DOHH2 (cell line): ENCODE results near the gene TRIP10.
"Not testable (repeated sequence)": the region's sequence is repeated elsewhere in the genome, so short reads cannot be mapped to it uniquely, and the experiment has no call there.

Experiments used
- H3F3A ChIP-seq: fragments of 200-600 bp; sonication (generic), shearing (Covaris generic); 2 replicates; pipeline ENCODE4 v1.6.0; 2016; ENCODE audit warnings: antibody characterized with exemption, mild to moderate bottlenecking; ENCODE audit not compliant: control insufficient read depth, insufficient read depth
- H3K27ac ChIP-seq: fragments of 200-600 bp; sonication (generic); 2 replicates; pipeline ENCODE4 v1.5.1; 2014; ENCODE audit warnings: low read depth, mild to moderate bottlenecking, low read length, moderate library complexity
- H3K27me3 ChIP-seq: fragments of 200-600 bp; sonication (generic); 2 replicates; pipeline ENCODE4 v1.6.1; 2014; ENCODE audit warnings: mild to moderate bottlenecking, low read length, mixed read lengths; ENCODE audit not compliant: control insufficient read depth
- H3K36me3 ChIP-seq: fragments of 200-600 bp; sonication (generic); 2 replicates; pipeline ENCODE4 v1.6.1; 2014; ENCODE audit warnings: mild to moderate bottlenecking, low read length, moderate library complexity, mixed read lengths; ENCODE audit not compliant: control insufficient read depth
- H3K4me1 ChIP-seq: fragments of 200-600 bp; sonication (generic); 2 replicates; pipeline ENCODE4 v1.6.1; 2014; ENCODE audit warnings: mild to moderate bottlenecking, low read length, mixed read lengths; ENCODE audit not compliant: control insufficient read depth
- H3K4me2 ChIP-seq: fragments of 200-600 bp; sonication (generic); 2 replicates; pipeline ENCODE4 v1.6.0; 2014; ENCODE audit warnings: mild to moderate bottlenecking, low read length, moderate library complexity
- H3K4me3 ChIP-seq: fragments of 200-600 bp; sonication (generic); 2 replicates; pipeline ENCODE4 v1.5.1; 2014; ENCODE audit warnings: mild to moderate bottlenecking, low read length, mixed read lengths
- H3K79me2 ChIP-seq: fragments of 200-600 bp; sonication (generic); 2 replicates; pipeline ENCODE4 v1.6.1; 2014; ENCODE audit warnings: mild to moderate bottlenecking, low read length, mixed read lengths; ENCODE audit not compliant: control insufficient read depth
- H3K9me2 ChIP-seq: fragments of 200-600 bp; sonication (generic); replicated peaks from 2 replicates; pipeline ENCODE4 v1.6.1; 2014; ENCODE audit warnings: mild to moderate bottlenecking, low read length, mixed read lengths; ENCODE audit not compliant: control insufficient read depth
- H3K9me3 ChIP-seq: fragments of 200-600 bp; sonication (generic); 2 replicates; pipeline ENCODE4 v1.6.1; 2014; ENCODE audit warnings: antibody characterized with exemption, low read length, mixed read lengths; ENCODE audit not compliant: control insufficient read depth, insufficient read depth
- H4K20me1 ChIP-seq: fragments of 200-600 bp; sonication (generic); 2 replicates; pipeline ENCODE4 v1.6.0; 2014; ENCODE audit warnings: low read depth, mild to moderate bottlenecking, antibody characterized with exemption, low read length, moderate library complexity; ENCODE audit not compliant: control insufficient read depth, insufficient read depth
- CTCF ChIP-seq: fragments of 200-600 bp; sonication (generic); IDR thresholded peaks from one replicate; pipeline ENCODE4 v1.5.1; 2014; ENCODE audit warnings: antibody characterized with exemption, mild to moderate bottlenecking, low read depth, low read length; ENCODE audit not compliant: poor library complexity, severe bottlenecking
- EZH2phosphoT487 ChIP-seq: fragments of 200-600 bp; sonication (generic); IDR thresholded peaks from 2 replicates; pipeline ENCODE4 v1.6.1; 2017; ENCODE audit warnings: borderline replicate concordance, mild to moderate bottlenecking, antibody characterized with exemption, low read length, moderate library complexity, mixed read lengths

TRIP10 gene

GRCh38 chr19:6772866-6773322 lies 33.4 kb downstream of the TRIP10 start:
- H3K27me3 ChIP-seq: no peaks in the 10 kb centered on the region
- H3K9me3 ChIP-seq: no peaks in the 10 kb centered on the region
- H3K27ac ChIP-seq: peak overlapping the region; percentile 89
- peaks cover 51% of the 10 kb centered on the region for H3K79me2 ChIP-seq
- H3K4me2 ChIP-seq: peak overlapping the region; percentile 75
- no peaks in the 10 kb centered on the region for H3K9me2 ChIP-seq
- H3F3A ChIP-seq: peaks cover 10% of the 10 kb centered on the region
- H4K20me1 ChIP-seq: peaks cover 9% of the 10 kb centered on the region
- peaks cover 31% of the 10 kb centered on the region for H3K36me3 ChIP-seq
- TF ChIP-seq EZH2phosphoT487 (no peak), CTCF (no peak)
- peak overlapping the region; percentile 81 for H3K4me3 ChIP-seq
- H3K4me1 ChIP-seq: peaks cover 39% of the 10 kb centered on the region

GRCh38 chr19:6773323-6773931 lies 33.9 kb downstream of the TRIP10 start:
- Histone ChIP-seq H3K79me2 (peaks cover 56% of the 10 kb centered on the region), H4K20me1 (peaks cover 9% of the 10 kb centered on the region), H3K36me3 (peaks cover 31% of the 10 kb centered on the region), H3K27me3 (no peaks in the 10 kb centered on the region), H3K27ac (peak overlapping the region; percentile 89), H3K4me1 (peaks cover 39% of the 10 kb centered on the region), H3K9me3 (no peaks in the 10 kb centered on the region), H3K9me2 (no peaks in the 10 kb centered on the region), H3F3A (peaks cover 6% of the 10 kb centered on the region), H3K4me2 (peak overlapping the region; percentile 75), H3K4me3 (peak overlapping the region; percentile 81)
- TF ChIP-seq CTCF (no peak), EZH2phosphoT487 (no peak)

GRCh38 chr19:6774821-6775707 lies 35.6 kb downstream of the TRIP10 start:
- peaks cover 70% of the 10 kb centered on the region for H3K79me2 ChIP-seq
- H4K20me1 ChIP-seq: peaks cover 11% of the 10 kb centered on the region
- no peak overlapping the region for H3K27ac ChIP-seq

GRCh38 chr19:6776045-6776444 lies 36.6 kb downstream of the TRIP10 start:
- not testable (repeated sequence) for H3K4me2 ChIP-seq, H3K9me2 ChIP-seq, H3K27me3 ChIP-seq, H3K27ac ChIP-seq, H3K4me3 ChIP-seq, H3F3A ChIP-seq, H3K9me3 ChIP-seq
- Histone ChIP-seq H3K36me3 (peaks cover 33% of the 10 kb centered on the region), H3K4me1 (peaks cover 39% of the 10 kb centered on the region), H4K20me1 (peaks cover 11% of the 10 kb centered on the region), H3K79me2 (peaks cover 80% of the 10 kb centered on the region)

More at GRCh38 chr19:6774821-6775707, 35.6 kb downstream of the TRIP10 start:
- H3F3A ChIP-seq: peaks cover 4% of the 10 kb centered on the region; the same call in 1 of the 2 replicates
- H3K9me2 ChIP-seq: no peaks in the 10 kb centered on the region
- peaks cover 31% of the 10 kb centered on the region for H3K36me3 ChIP-seq
- no peak overlapping the region for H3K4me3 ChIP-seq
- TF ChIP-seq CTCF: no peak
- TF ChIP-seq EZH2phosphoT487: no peak
- no peaks in the 10 kb centered on the region for H3K9me3 ChIP-seq
- H3K4me1 ChIP-seq: peaks cover 36% of the 10 kb centered on the region
- H3K4me2 ChIP-seq: no peak overlapping the region
- no peaks in the 10 kb centered on the region for H3K27me3 ChIP-seq
